K562 (cell line): ENCODE data around the gene VIM. TPM values are rescaled to one million over a fixed set of nuclear protein-coding genes. Genes with fewer than 3 reads are reported as not detected.

ENCODE experiments used
- CBX1 ChIP-seq: sonication (generic); IDR thresholded peaks from 2 replicates; pipeline ENCODE4 v1.6.1; 2016; ENCODE audit warnings: antibody characterized with exemption, low read depth, mild to moderate bottlenecking
- CREB1 ChIP-seq, 2 experiments: sonication (generic) in 1 of 2; formaldehyde crosslinking in 1 of 2; IDR thresholded peaks; 2 replicates each; pipeline versions ENCODE4 v1.6.1 to v1.8.0; 2012 to 2022; ENCODE audit warnings: inconsistent platforms in 1 of 2, mild to moderate bottlenecking in 1 of 2, missing genetic modification reagents in 1 of 2, moderate library complexity in 1 of 2
- DPF2 ChIP-seq: fragments of 450-650 bp; IDR thresholded peaks from 2 replicates; pipeline ENCODE4 v1.6.1; 2016
- ERF ChIP-seq: fragments of 450-650 bp; formaldehyde crosslinking; IDR thresholded peaks from 2 replicates; pipeline ENCODE4 v1.4.0; 2020; ENCODE audit warnings: mild to moderate bottlenecking, mixed read lengths
- ETV1 ChIP-seq: fragments of 450-650 bp; conservative IDR thresholded peaks from 2 replicates; pipeline ENCODE4 v1.6.1; 2016; ENCODE audit warnings: missing genetic modification characterization, control low read depth, low read depth, missing compliant biosample characterization
- GABPA ChIP-seq: fragments of 200-800 bp; sonication (Bioruptor generic); conservative IDR thresholded peaks from 2 replicates; pipeline ENCODE4 v1.6.1; 2016; ENCODE audit warnings: low read depth, missing genetic modification characterization, missing compliant biosample characterization
- HDAC1 ChIP-seq, 2 experiments: fragments of 450-650 bp; IDR thresholded peaks; 2 replicates each; pipeline ENCODE4 v1.6.1; 2016 to 2017; ENCODE audit warnings: inconsistent platforms in 1 of 2, mild to moderate bottlenecking in 1 of 2, moderate library complexity in 1 of 2
- KAT2B ChIP-seq: IDR thresholded peaks from one replicate; pipeline ENCODE4 v1.6.1; 2012; ENCODE audit warnings: low read depth, mild to moderate bottlenecking, control low read depth, inconsistent platforms, low read length, moderate library complexity
- NCOA6 ChIP-seq: fragments of 450-650 bp; IDR thresholded peaks from 2 replicates; pipeline ENCODE4 v1.6.1; 2017; ENCODE audit warnings: mild to moderate bottlenecking
- NCOR1 ChIP-seq: fragments of 450-650 bp; IDR thresholded peaks from 2 replicates; pipeline ENCODE4 v1.6.1; 2016; ENCODE audit warnings: mild to moderate bottlenecking, moderate library complexity
- PCBP1 ChIP-seq: fragments of 200-400 bp; formaldehyde crosslinking; IDR thresholded peaks from 2 replicates; pipeline ENCODE4 v1.6.1; 2018; ENCODE audit warnings: mild to moderate bottlenecking, low read depth, low read length; ENCODE audit not compliant: poor library complexity, severe bottlenecking
- RBM22 ChIP-seq: fragments of 200-400 bp; formaldehyde crosslinking; IDR thresholded peaks from 2 replicates; pipeline ENCODE4 v1.6.1; 2018; ENCODE audit warnings: low read length, low read depth; ENCODE audit not compliant: poor library complexity, severe bottlenecking
- RFX1 ChIP-seq: fragments of 450-650 bp; IDR thresholded peaks from 2 replicates; pipeline ENCODE4 v1.6.1; 2016; ENCODE audit warnings: mild to moderate bottlenecking, moderate library complexity
- RNF2 ChIP-seq: sonication (generic); IDR thresholded peaks from 2 replicates; pipeline ENCODE4 v1.6.1; 2016
- SAFB2 ChIP-seq: fragments of 200-400 bp; formaldehyde crosslinking; IDR thresholded peaks from 2 replicates; pipeline ENCODE4 v1.6.1; 2018; ENCODE audit warnings: borderline replicate concordance, low read length, low read depth, moderate library complexity; ENCODE audit not compliant: severe bottlenecking
- SMARCA4 ChIP-seq: fragments of 450-650 bp; IDR thresholded peaks from 2 replicates; pipeline ENCODE4 v1.6.1; 2016
- SRSF3 ChIP-seq: fragments of 200-400 bp; formaldehyde crosslinking; IDR thresholded peaks from 2 replicates; pipeline ENCODE4 v1.6.1; 2016; ENCODE audit warnings: mild to moderate bottlenecking, low read length, moderate library complexity; ENCODE audit not compliant: insufficient read depth
- TBL1XR1 ChIP-seq, 2 experiments: IDR thresholded peaks; 2 replicates each; pipeline ENCODE4 v1.6.1; 2012; ENCODE audit warnings: improper control_type of control experiment in 2 of 2, low read length in 2 of 2, mild to moderate bottlenecking in 1 of 2
- TCF3 ChIP-seq: sonication (generic); formaldehyde crosslinking; IDR thresholded peaks from 2 replicates; pipeline ENCODE4 v1.4.0; 2020; ENCODE audit warnings: mild to moderate bottlenecking, missing genetic modification reagents
- TEAD4 ChIP-seq, 2 experiments: sonication (generic) in 1 of 2; formaldehyde crosslinking in 1 of 2; IDR thresholded peaks; 2 replicates each; pipeline versions ENCODE4 v1.6.1 to v1.8.0; 2012 to 2022; ENCODE audit warnings: borderline replicate concordance in 1 of 2, inconsistent platforms in 1 of 2, low read length in 1 of 2, mild to moderate bottlenecking in 1 of 2, missing genetic modification reagents in 1 of 2
- TRIM24 ChIP-seq, 2 experiments: fragments of 450-650 bp; IDR thresholded peaks; 2 replicates each; pipeline ENCODE4 v1.6.1; 2016
- ZFX ChIP-seq: sonication (generic); formaldehyde crosslinking; IDR thresholded peaks from 2 replicates; pipeline ENCODE4 v1.8.0; 2022; ENCODE audit warnings: mild to moderate bottlenecking, missing genetic modification reagents, moderate library complexity
- ZNF175 ChIP-seq: fragments of 200-800 bp; sonication (Bioruptor generic); IDR thresholded peaks from 2 replicates; pipeline ENCODE4 v1.6.1; 2016; ENCODE audit warnings: low read depth, mild to moderate bottlenecking, missing genetic modification characterization, missing compliant biosample characterization
- ZNF445 ChIP-seq: fragments of 250-450 bp; sonication (Bioruptor Pico); IDR thresholded peaks from 2 replicates; pipeline ENCODE4 v1.4.0; 2020; ENCODE audit warnings: low read depth, mild to moderate bottlenecking, moderate library complexity
- polyA plus RNA-seq, 8 experiments: library from polyadenylated mRNA; depleted of rRNA in 4 of 8; stranded (reverse) in 5 of 8; unstranded in 3 of 8; fragments of >200 nt; fragmentation: Nextera tagmentation in 2 of 8; fragmentation: Illumina TruSeq in 1 of 8; extraction: Ambion mirVana in 2 of 8; extraction: Trizol in 1 of 8; gene quantifications; 2 replicates each; pipeline versions ENCODE4 v1.2.1 to v1.2.3, GENCODE V29; 2011 to 2014; ENCODE audit warnings: inconsistent platforms in 1 of 8, missing spikeins in 1 of 8
- total RNA-seq, 7 experiments: library from RNA; depleted of rRNA in 6 of 7; stranded (reverse); fragments of >200 nt in 6 of 7; fragmentation: Illumina TruSeq in 2 of 7; extraction: Trizol in 2 of 7; gene quantifications; 2 replicates each; pipeline versions ENCODE4 v1.2.1 to v1.2.3, GENCODE V29; 2011 to 2021; ENCODE audit warnings: low replicate concordance in 1 of 7
- TF ChIP-seq, protein P1 (sequence below): sonication (generic); formaldehyde crosslinking; IDR thresholded peaks from 2 replicates; pipeline ENCODE4 v1.8.1; 2023; ENCODE audit warnings: mild to moderate bottlenecking, missing genetic modification reagents
- TF ChIP-seq, protein P2 (sequence below): sonication (generic); formaldehyde crosslinking; IDR thresholded peaks from 2 replicates; pipeline ENCODE4 v1.8.0; 2022; ENCODE audit warnings: missing genetic modification reagents, mild to moderate bottlenecking, moderate library complexity, borderline replicate concordance

Gene VIM
- total and polyA plus RNA-seq, 9 of the 15 experiments (the other 6 are each of a cell fraction or from before 2014, with no cell fraction given): 86.0 to 621 (median 383) TPM

DNA sequence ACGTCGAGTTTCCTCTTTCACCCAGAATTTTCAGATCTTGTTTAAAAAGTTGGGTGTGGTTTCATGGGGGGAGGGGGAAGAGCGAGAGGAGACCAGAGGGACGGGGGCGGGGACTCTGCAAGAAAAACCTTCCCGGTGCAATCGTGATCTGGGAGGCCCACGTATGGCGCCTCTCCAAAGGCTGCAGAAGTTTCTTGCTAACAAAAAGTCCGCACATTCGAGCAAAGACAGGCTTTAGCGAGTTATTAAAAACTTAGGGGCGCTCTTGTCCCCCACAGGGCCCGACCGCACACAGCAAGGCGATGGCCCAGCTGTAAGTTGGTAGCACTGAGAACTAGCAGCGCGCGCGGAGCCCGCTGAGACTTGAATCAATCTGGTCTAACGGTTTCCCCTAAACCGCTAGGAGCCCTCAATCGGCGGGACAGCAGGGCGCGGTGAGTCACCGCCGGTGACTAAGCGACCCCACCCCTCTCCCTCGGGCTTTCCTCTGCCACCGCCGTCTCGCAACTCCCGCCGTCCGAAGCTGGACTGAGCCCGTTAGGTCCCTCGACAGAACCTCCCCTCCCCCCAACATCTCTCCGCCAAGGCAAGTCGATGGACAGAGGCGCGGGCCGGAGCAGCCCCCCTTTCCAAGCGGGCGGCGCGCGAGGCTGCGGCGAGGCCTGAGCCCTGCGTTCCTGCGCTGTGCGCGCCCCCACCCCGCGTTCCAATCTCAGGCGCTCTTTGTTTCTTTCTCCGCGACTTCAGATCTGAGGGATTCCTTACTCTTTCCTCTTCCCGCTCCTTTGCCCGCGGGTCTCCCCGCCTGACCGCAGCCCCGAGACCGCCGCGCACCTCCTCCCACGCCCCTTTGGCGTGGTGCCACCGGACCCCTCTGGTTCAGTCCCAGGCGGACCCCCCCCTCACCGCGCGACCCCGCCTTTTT lies at the start of gene VIM (continued):
- TF ChIP-seq CREB1 (IDR thresholded peaks at IDR 0.05) (peak; percentile 29; the same call in 1 of the 2 replicates), CREB1 (CRISPR knock-in tag; IDR thresholded peaks at IDR 0.05) (no peak; the same call in 1 of the 2 replicates), CBX1 (peak; percentile 42), SRSF3 (0 out of 2 replicates have a peak, but pooled peaks have one; percentile 30), ZFX (CRISPR knock-in tag) (peak; percentile 74), ERF (CRISPR knock-in tag) (0 out of 2 replicates have a peak, but pooled peaks have one; percentile 37), DPF2 (peak; percentile 95), TBL1XR1 (IDR thresholded peaks at IDR 0.05; ENCODE audit: low read length in 2 of 2) (peak in 1 of 2 experiments; percentile 27; a peak in 1 of 4 replicates), NCOA6 (peak; percentile 98), KAT2B (no peak), SAFB2 (no peak), PCBP1 (peak; percentile 95), GABPA (tag) (0 out of 2 replicates have a peak, but pooled peaks have one; percentile 29), RNF2 (peak; percentile 89), SMARCA4 (peak; percentile 91), HDAC1 (IDR thresholded peaks at IDR 0.05) (peak in 1 of 2 experiments; percentile 82; a peak in 2 of 4 replicates), TCF3 (CRISPR knock-in tag) (peak; percentile 53), RFX1 (no peak), TRIM24 (IDR thresholded peaks at IDR 0.05) (peak; percentile 59 to 91; a peak in 3 of 4 replicates), ZNF175 (CRISPR knock-in tag) (peak; percentile 16; the same call in 1 of the 2 replicates), TEAD4 (IDR thresholded peaks at IDR 0.05; ENCODE audit: low read length) (peak; percentile 24; the same call in 1 of the 2 replicates), TEAD4 (CRISPR knock-in tag; IDR thresholded peaks at IDR 0.05; ENCODE audit: borderline replicate concordance) (0 out of 2 replicates have a peak, but pooled peaks have one; percentile 54), RBM22 (peak; percentile 58), NCOR1 (peak; percentile 78), ZNF445 (CRISPR knock-in tag) (no peak), ETV1 (peak; percentile 56)
- TF ChIP-seq, protein P1, sequence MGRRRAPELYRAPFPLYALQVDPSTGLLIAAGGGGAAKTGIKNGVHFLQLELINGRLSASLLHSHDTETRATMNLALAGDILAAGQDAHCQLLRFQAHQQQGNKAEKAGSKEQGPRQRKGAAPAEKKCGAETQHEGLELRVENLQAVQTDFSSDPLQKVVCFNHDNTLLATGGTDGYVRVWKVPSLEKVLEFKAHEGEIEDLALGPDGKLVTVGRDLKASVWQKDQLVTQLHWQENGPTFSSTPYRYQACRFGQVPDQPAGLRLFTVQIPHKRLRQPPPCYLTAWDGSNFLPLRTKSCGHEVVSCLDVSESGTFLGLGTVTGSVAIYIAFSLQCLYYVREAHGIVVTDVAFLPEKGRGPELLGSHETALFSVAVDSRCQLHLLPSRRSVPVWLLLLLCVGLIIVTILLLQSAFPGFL: no peak
- TF ChIP-seq, protein P2, sequence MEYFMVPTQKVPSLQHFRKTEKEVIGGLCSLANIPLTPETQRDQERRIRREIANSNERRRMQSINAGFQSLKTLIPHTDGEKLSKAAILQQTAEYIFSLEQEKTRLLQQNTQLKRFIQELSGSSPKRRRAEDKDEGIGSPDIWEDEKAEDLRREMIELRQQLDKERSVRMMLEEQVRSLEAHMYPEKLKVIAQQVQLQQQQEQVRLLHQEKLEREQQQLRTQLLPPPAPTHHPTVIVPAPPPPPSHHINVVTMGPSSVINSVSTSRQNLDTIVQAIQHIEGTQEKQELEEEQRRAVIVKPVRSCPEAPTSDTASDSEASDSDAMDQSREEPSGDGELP (CRISPR knock-in tag): peak; percentile 87
